Activated effector memory CD4-positive, alpha-beta T cell treated with anti-CD3 and anti-CD28 coated beads, Interleukin-2, amount 50 U/mL, for 16 hours (primary cell): ENCODE measurements around the gene DNAI1.
"Not testable (repeated sequence)": the region's sequence is repeated elsewhere in the genome, so short reads cannot be mapped to it uniquely, and the experiment has no call there.

Source experiments
- DNase-seq: peaks from one replicate; pipeline ENCODE4 v3.0.0-alpha.2; 2020

DNAI1 gene

GRCh38 chr9:34458013-34458958 is at the start of gene DNAI1, which contains the start of gene FAM219A:
TSS of gene DNAI1 (plus strand) at chr9:34458805. CDS start at chr9:34459006, 201 bp downstream.
TSS of gene FAM219A (minus strand) at chr9:34458570. CDS start at chr9:34458263, 307 bp downstream.
- DNase-seq = peak; percentile 99

- no peak for DNase-seq
Observed at GRCh38 chr9:34409154-34409553, 49.5 kb upstream of the DNAI1 start.

GRCh38 chr9:34412336-34412735 is 46.3 kb upstream of the DNAI1 start:
- no peak for DNase-seq

- no peak for DNase-seq
Observed at GRCh38 chr9:34413231-34413852, 45.3 kb upstream of the DNAI1 start.

- no peak for DNase-seq
Observed at GRCh38 chr9:34417734-34418133, 40.9 kb upstream of the DNAI1 start.

GRCh38 chr9:34419716-34420504 is 38.7 kb upstream of the DNAI1 start:
- no peak for DNase-seq

GRCh38 chr9:34426347-34427074 is 32.1 kb upstream of the DNAI1 start:
- DNase-seq = no peak

- DNase-seq = no peak
Observed at GRCh38 chr9:34428325-34428958, 30.2 kb upstream of the DNAI1 start.

GRCh38 chr9:34430843-34431437 is 27.7 kb upstream of the DNAI1 start:
- no peak for DNase-seq

- no peak for DNase-seq
Observed at GRCh38 chr9:34431667-34432066, 26.9 kb upstream of the DNAI1 start.

- peak; percentile 81 for DNase-seq
Observed at GRCh38 chr9:34437006-34437925, 21.3 kb upstream of the DNAI1 start.

GRCh38 chr9:34437926-34438307 is 20.7 kb upstream of the DNAI1 start:
- DNase-seq = not testable (repeated sequence)

GRCh38 chr9:34438465-34438864 is 20.1 kb upstream of the DNAI1 start:
- not testable (repeated sequence) for DNase-seq

- no peak for DNase-seq
Observed at GRCh38 chr9:34440017-34440416, 18.6 kb upstream of the DNAI1 start.

- DNase-seq = no peak
Observed at GRCh38 chr9:34442770-34443169, 15.8 kb upstream of the DNAI1 start.

GRCh38 chr9:34443533-34443932 is 15.1 kb upstream of the DNAI1 start:
- DNase-seq = no peak

- DNase-seq = no peak
Observed at GRCh38 chr9:34443976-34444375, 14.6 kb upstream of the DNAI1 start.

GRCh38 chr9:34446468-34446891 is 12.1 kb upstream of the DNAI1 start:
- no peak for DNase-seq

- no peak for DNase-seq
Observed at GRCh38 chr9:34446951-34447350, 11.7 kb upstream of the DNAI1 start.

GRCh38 chr9:34450644-34451043 is 8.0 kb upstream of the DNAI1 start:
- no peak for DNase-seq
